ENCODE data around the gene GPR17. TPM values are rescaled to one million over a fixed set of nuclear protein-coding genes. Genes with fewer than 3 reads are reported as not detected.

Gene GPR17
- total RNA-seq, 1 donor from 2014 or later, result 0.18 TPM

- no peak overlapping the region for H3K4me2 ChIP-seq (ENCODE audit: low read length)
- no peak overlapping the region for H3K27ac ChIP-seq (ENCODE audit: low read depth, low read length)
- peaks cover 10% of the 10 kb centered on the region for H3K4me1 Mint-ChIP-seq (ENCODE audit: low read depth, unreplicated experiment)
- H3K9me3 ChIP-seq (ENCODE audit: insufficient read depth, low read depth, low read length), result no peaks in the 10 kb centered on the region
- peaks cover 6% of the 10 kb centered on the region for H3K79me2 ChIP-seq (ENCODE audit: insufficient read depth, low read length)
- no peak overlapping the region for H3K4me3 Mint-ChIP-seq (ENCODE audit: unreplicated experiment)
- H2AFZ ChIP-seq (ENCODE audit: low read depth, low read length), result no peak overlapping the region
- H3K27me3 Mint-ChIP-seq (ENCODE audit: low read depth, unreplicated experiment), result no peaks in the 10 kb centered on the region
- H3K27ac Mint-ChIP-seq (ENCODE audit: unreplicated experiment), result no peak overlapping the region
- TF ChIP-seq CTCF (IDR thresholded peaks at IDR 0.05; ENCODE audit: insufficient read depth, low read depth, low read length), result no peak
- no peak for TF ChIP-seq EZH2 (IDR thresholded peaks at IDR 0.05; ENCODE audit: insufficient read depth, low read length)
- no peak overlapping the region for H3K4me3 ChIP-seq (ENCODE audit: insufficient read depth, low read depth, low read length)
- H4K20me1 ChIP-seq (ENCODE audit: insufficient read depth, low read length), result peaks cover 5% of the 10 kb centered on the region
- FAIRE-seq (no peak), DNase-seq (ENCODE audit: low read depth) (no peak)
- H3K9me3 Mint-ChIP-seq (ENCODE audit: unreplicated experiment), result no peaks in the 10 kb centered on the region
- H3K27me3 ChIP-seq (ENCODE audit: insufficient read depth, low read length), result no peaks in the 10 kb centered on the region
- H3K9ac ChIP-seq (ENCODE audit: low read length), result no peak overlapping the region
- H3K4me1 ChIP-seq (ENCODE audit: insufficient read depth, low read length), result peaks cover 8% of the 10 kb centered on the region
- peaks cover 6% of the 10 kb centered on the region for H3K36me3 Mint-ChIP-seq (ENCODE audit: low read depth, unreplicated experiment)
- no peaks in the 10 kb centered on the region for H3K36me3 ChIP-seq (ENCODE audit: insufficient read depth, low read length)
Observed at GRCh38 chr2:127697482-127698180, 51.7 kb downstream of the GPR17 start.

GRCh38 chr2:127698553-127699355, 52.8 kb downstream of the GPR17 start:
- Mint-ChIP-seq H3K36me3 (ENCODE audit: low read depth, unreplicated experiment) (peaks cover 7% of the 10 kb centered on the region), H3K4me1 (ENCODE audit: low read depth, unreplicated experiment) (peaks cover 15% of the 10 kb centered on the region), H3K27ac (ENCODE audit: unreplicated experiment) (no peak overlapping the region), H3K4me3 (ENCODE audit: unreplicated experiment) (no peak overlapping the region), H3K9me3 (ENCODE audit: unreplicated experiment) (no peaks in the 10 kb centered on the region), H3K27me3 (ENCODE audit: low read depth, unreplicated experiment) (no peaks in the 10 kb centered on the region)
- no peak for TF ChIP-seq EZH2 (IDR thresholded peaks at IDR 0.05; ENCODE audit: insufficient read depth, low read length)
- no peak for TF ChIP-seq CTCF (IDR thresholded peaks at IDR 0.05; ENCODE audit: insufficient read depth, low read depth, low read length)
- Histone ChIP-seq H3K4me3 (ENCODE audit: insufficient read depth, low read depth, low read length) (no peak overlapping the region), H3K4me1 (ENCODE audit: insufficient read depth, low read length) (peaks cover 16% of the 10 kb centered on the region), H4K20me1 (ENCODE audit: insufficient read depth, low read length) (peaks cover 13% of the 10 kb centered on the region), H3K27me3 (ENCODE audit: insufficient read depth, low read length) (no peaks in the 10 kb centered on the region), H3K27ac (ENCODE audit: low read depth, low read length) (no peak overlapping the region), H3K36me3 (ENCODE audit: insufficient read depth, low read length) (no peaks in the 10 kb centered on the region), H2AFZ (ENCODE audit: low read depth, low read length) (no peak overlapping the region), H3K9me3 (ENCODE audit: insufficient read depth, low read depth, low read length) (no peaks in the 10 kb centered on the region), H3K9ac (ENCODE audit: low read length) (no peak overlapping the region), H3K79me2 (ENCODE audit: insufficient read depth, low read length) (peaks cover 18% of the 10 kb centered on the region), H3K4me2 (ENCODE audit: low read length) (no peak overlapping the region)
- no peak for DNase-seq (ENCODE audit: low read depth)
- FAIRE-seq, result no peak

Measured in astrocyte (in vitro differentiated cells and primary cell).